SK-N-SH (cell line): ENCODE results near the gene CEACAM7. TPM values are rescaled to one million over a fixed set of nuclear protein-coding genes. Genes with fewer than 3 reads are reported as not detected.

Experiments used
- CTCF ChIA-PET: fragments of 300-600, 350-600 bp; formaldehyde crosslinking; extraction: SDS; loops from one replicate; lab custom pipeline; 2021; lab: Yijun Ruan, JAX
- POLR2A ChIA-PET: fragments of 350-600 bp; sonication (Branson Sonifier 250); formaldehyde crosslinking; extraction: SDS; loops from one replicate; lab custom pipeline; 2020; ENCODE audit warnings: antibody characterized with exemption, inconsistent platforms; lab: Yijun Ruan, JAX
- DNase-seq: peaks from one replicate; pipeline ENCODE4 v3.0.0; 2012
- H2AFZ ChIP-seq: fragments of 200-600 bp; sonication (generic); 2 replicates; pipeline ENCODE4 v1.8.1; 2016; ENCODE audit warnings: antibody characterized with exemption, mild to moderate bottlenecking, low read depth
- H3F3A ChIP-seq: fragments of 200-600 bp; sonication (generic); replicated peaks from 2 replicates; pipeline ENCODE3; 2016; ENCODE audit warnings: antibody characterized with exemption, mild to moderate bottlenecking; ENCODE audit not compliant: insufficient read depth
- H3K27ac ChIP-seq, 2 experiments: fragments of 200-500 bp in 1 of 2; fragments of 200-600 bp in 1 of 2; sonication (Bioruptor generic) in 1 of 2; sonication (generic), shearing (Covaris generic) in 1 of 2; 2 replicates each; pipeline versions ENCODE4 v1.5.1 to v1.6.1; 2014 to 2016; ENCODE audit warnings: low read depth in 2 of 2, inconsistent platforms in 1 of 2, low read length in 1 of 2, mild to moderate bottlenecking in 1 of 2, mixed read lengths in 1 of 2
- H3K27me3 ChIP-seq: fragments of 200-600 bp; sonication (generic), shearing (Covaris generic); 2 replicates; pipeline ENCODE4 v1.6.1; 2016; ENCODE audit warnings: mixed run types; ENCODE audit not compliant: insufficient read depth
- H3K36me3 ChIP-seq, 2 experiments: fragments of 200-500 bp in 1 of 2; fragments of 200-600 bp in 1 of 2; sonication (Bioruptor generic) in 1 of 2; sonication (generic) in 1 of 2; replicated peaks in 1 of 2; 2 replicates each; pipeline versions ENCODE3 to v1.5.1; 2014 to 2016; ENCODE audit warnings: low read length in 1 of 2, mild to moderate bottlenecking in 1 of 2; ENCODE audit not compliant: insufficient read depth in 2 of 2, control insufficient read depth in 1 of 2
- H3K4me1 ChIP-seq, 2 experiments: fragments of 200-500 bp in 1 of 2; fragments of 200-600 bp in 1 of 2; sonication (Bioruptor generic) in 1 of 2; sonication (generic), shearing (Covaris generic) in 1 of 2; 2 replicates each; pipeline versions ENCODE4 v1.5.1 to v1.6.1; 2014 to 2016; ENCODE audit warnings: low read depth in 1 of 2, low read length in 1 of 2, mixed run types in 1 of 2; ENCODE audit not compliant: insufficient read depth in 2 of 2, control insufficient read depth in 1 of 2
- H3K4me2 ChIP-seq: fragments of 200-600 bp; sonication (generic), shearing (Covaris generic); 2 replicates; pipeline ENCODE4 v1.6.1; 2017; ENCODE audit warnings: mixed run types
- H3K4me3 ChIP-seq, 2 experiments: fragments of 200-500 bp in 1 of 2; fragments of 200-600 bp in 1 of 2; sonication (Bioruptor generic) in 1 of 2; sonication (generic), shearing (Covaris generic) in 1 of 2; 2 replicates each; pipeline versions ENCODE4 v1.5.1 to v1.8.1; 2014 to 2016; ENCODE audit warnings: low read depth in 2 of 2, inconsistent platforms in 1 of 2, low read length in 1 of 2, mild to moderate bottlenecking in 1 of 2, mixed read lengths in 1 of 2, moderate library complexity in 1 of 2
- H3K79me2 ChIP-seq: fragments of 200-600 bp; sonication (generic); 2 replicates; pipeline ENCODE4 v1.8.1; 2017; ENCODE audit warnings: mild to moderate bottlenecking; ENCODE audit not compliant: insufficient read depth
- H3K9ac ChIP-seq: fragments of 200-600 bp; sonication (generic); 2 replicates; pipeline ENCODE4 v1.6.1; 2017; ENCODE audit warnings: mixed run types
- H3K9me2 ChIP-seq: fragments of 200-600 bp; sonication (generic); 2 replicates; pipeline ENCODE4 v1.6.1; 2017; ENCODE audit warnings: mixed run types
- H3K9me3 ChIP-seq: fragments of 200-600 bp; sonication (generic); 2 replicates; pipeline ENCODE4 v1.6.1; 2017; ENCODE audit warnings: mixed run types, mild to moderate bottlenecking, moderate library complexity
- H4K20me1 ChIP-seq: fragments of 200-600 bp; sonication (generic); 2 replicates; pipeline ENCODE4 v1.6.1; 2017; ENCODE audit warnings: mild to moderate bottlenecking, mixed run types; ENCODE audit not compliant: insufficient read depth
- CHD2 ChIP-seq: fragments of 150-350 bp; IDR thresholded peaks from 2 replicates; pipeline ENCODE4 v1.6.1; 2018; ENCODE audit warnings: low read length; ENCODE audit not compliant: partially characterized antibody
- EP300 ChIP-seq, 2 experiments: IDR thresholded peaks; 2 replicates each; pipeline versions ENCODE4 v1.4.0 to v1.6.1; 2012; ENCODE audit warnings: borderline replicate concordance in 1 of 2, low read depth in 1 of 2, low read length in 1 of 2
- EZH2phosphoT487 ChIP-seq: fragments of 200-600 bp; sonication (generic); IDR thresholded peaks from 2 replicates; pipeline ENCODE4 v1.6.1; 2017; ENCODE audit warnings: low read depth, mixed run types, mild to moderate bottlenecking, antibody characterized with exemption, moderate library complexity, borderline replicate concordance
- FOSL2 ChIP-seq: IDR thresholded peaks from 2 replicates; pipeline ENCODE4 v1.4.0; 2012; ENCODE audit warnings: low read depth, mild to moderate bottlenecking, moderate library complexity, borderline replicate concordance
- FOXJ3 ChIP-seq: sonication (generic); formaldehyde crosslinking; IDR thresholded peaks from 2 replicates; pipeline ENCODE4 v1.5.1; 2020; ENCODE audit warnings: mild to moderate bottlenecking, missing genetic modification reagents
- IRF3 ChIP-seq: fragments of 150-350 bp; IDR thresholded peaks from 2 replicates; pipeline ENCODE4 v1.6.1; 2016; ENCODE audit warnings: mild to moderate bottlenecking, low read depth, low read length
- NFIC ChIP-seq: IDR thresholded peaks from 2 replicates; pipeline ENCODE4 v1.4.0; 2012; ENCODE audit warnings: borderline replicate concordance
- POLR2AphosphoS5 ChIP-seq: IDR thresholded peaks from 2 replicates; pipeline ENCODE4 v1.6.1; 2012; ENCODE audit warnings: low read depth, low read length
- REST ChIP-seq: IDR thresholded peaks from 2 replicates; pipeline ENCODE4 v1.6.1; 2012; ENCODE audit warnings: mild to moderate bottlenecking, low read depth, low read length, moderate library complexity
- TCF12 ChIP-seq: IDR thresholded peaks from 2 replicates; pipeline ENCODE4 v1.4.0; 2012
- USF1 ChIP-seq: IDR thresholded peaks from 2 replicates; pipeline ENCODE4 v1.4.0; 2012; ENCODE audit warnings: low read depth, borderline replicate concordance
- WGBS: methylation state at CpG from one replicate; pipeline ENCODE4 v1.1.6; 2017; ENCODE audit warnings: low lambda C conversion rate; 5-methylcytosine and 5-hydroxymethylcytosine counted together
- polyA plus RNA-seq, 3 experiments: library from polyadenylated mRNA; depleted of rRNA; stranded (reverse); fragments of >200 nt; gene quantifications; 2 replicates each; pipeline ENCODE4 v1.2.3, GENCODE V29; 2012

CEACAM7 gene
- polyA plus RNA-seq, 1 of the 3 experiments (the other 2 are of a cell fraction), result not detected

- Histone ChIP-seq H3K36me3 (no peaks in the 10 kb centered on the region), H3K4me3 (no peak overlapping the region), H3K9ac (no peak overlapping the region), H3K4me2 (no peak overlapping the region), H3K79me2 (no peaks in the 10 kb centered on the region), H3K9me3 (no peaks in the 10 kb centered on the region), H3K4me1 (peaks cover 0 to 9% of the 10 kb centered on the region in 2 experiments; a peak in 1 of 4 replicates), H3K9me2 (no peaks in the 10 kb centered on the region), H3K27me3 (no peaks in the 10 kb centered on the region), H3F3A (no peaks in the 10 kb centered on the region), H3K27ac (no peak overlapping the region), H4K20me1 (no peaks in the 10 kb centered on the region), H2AFZ (no peak overlapping the region)
- no peak for TF ChIP-seq NFIC
- TF ChIP-seq FOSL2, result no peak
- no peak for TF ChIP-seq FOXJ3
- no peak for TF ChIP-seq EP300 (IDR thresholded peaks at IDR 0.05; ENCODE audit: borderline replicate concordance in 1 of 2, low read depth in 1 of 2, low read length in 1 of 2)
- TF ChIP-seq CHD2, result no peak
- TF ChIP-seq POLR2AphosphoS5, result no peak
- no peak for TF ChIP-seq IRF3
- TF ChIP-seq EZH2phosphoT487, result no peak
- no peak for TF ChIP-seq TCF12
- no peak for TF ChIP-seq USF1
- WGBS, result 5% methylated on average over 8 of the region's 9 CpGs
- no peak for DNase-seq
- ChIA-PET POLR2A (no interaction called here), CTCF (no interaction called here)
These were observed 9.3 kb upstream of the CEACAM7 start for GRCh38 chr19:41697198-41697855.

GRCh38 chr19:41696402-41697197 lies 8.5 kb upstream of the CEACAM7 start:
- Histone ChIP-seq H3K9me3 (no peaks in the 10 kb centered on the region), H4K20me1 (no peaks in the 10 kb centered on the region), H3K4me2 (no peak overlapping the region), H2AFZ (no peak overlapping the region), H3K79me2 (no peaks in the 10 kb centered on the region), H3K9ac (no peak overlapping the region), H3K9me2 (no peaks in the 10 kb centered on the region), H3K4me1 (peaks cover 0 to 3% of the 10 kb centered on the region in 2 experiments; a peak in 1 of 4 replicates), H3K36me3 (no peaks in the 10 kb centered on the region), H3F3A (no peaks in the 10 kb centered on the region), H3K27ac (no peak overlapping the region), H3K4me3 (no peak overlapping the region), H3K27me3 (no peaks in the 10 kb centered on the region)
- CTCF ChIA-PET, result interaction anchor here (0.9 to 1.2 kb wide), 2 partner anchors 11 to 55 kb away, joined by 3 to 5 read pairs; no protein-coding TSS in a partner anchor
- no peak for DNase-seq
- 3% methylated on average over 5 of the region's 7 CpGs for WGBS
- POLR2A ChIA-PET, result no interaction called here
- TF ChIP-seq EP300 (IDR thresholded peaks at IDR 0.05; ENCODE audit: borderline replicate concordance in 1 of 2, low read depth in 1 of 2, low read length in 1 of 2), result no peak
- TF ChIP-seq REST, result peak; percentile 92
